Measurements from ENCODE around the gene ARHGAP40.

DNA sequence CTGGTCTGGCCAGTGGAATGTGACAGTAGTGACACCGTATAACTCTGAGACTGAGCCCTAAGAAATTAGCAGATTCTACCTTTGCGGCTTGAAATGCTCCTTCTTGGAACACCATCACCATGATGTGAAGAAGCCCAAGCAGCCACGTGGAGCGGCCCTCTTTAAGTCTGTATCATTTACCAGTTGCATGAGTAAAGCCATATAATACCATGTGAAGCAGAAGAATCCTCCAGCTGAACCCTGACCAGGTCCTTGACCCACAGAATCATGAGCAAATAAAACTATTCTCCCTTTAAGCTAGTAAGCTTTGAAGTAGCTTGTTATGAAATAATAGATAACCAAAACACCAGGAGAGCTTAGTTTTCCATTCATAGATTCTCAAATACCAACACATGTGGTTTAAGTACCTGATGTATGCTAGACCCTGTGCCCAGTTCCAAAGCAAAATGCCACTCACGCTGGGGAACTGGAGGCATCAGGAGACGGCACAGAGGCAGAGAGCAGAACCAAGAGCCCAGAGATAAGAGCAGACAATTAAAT, 65.9 kb downstream of the ARHGAP40 start:
- TF ChIP-seq, protein P1, sequence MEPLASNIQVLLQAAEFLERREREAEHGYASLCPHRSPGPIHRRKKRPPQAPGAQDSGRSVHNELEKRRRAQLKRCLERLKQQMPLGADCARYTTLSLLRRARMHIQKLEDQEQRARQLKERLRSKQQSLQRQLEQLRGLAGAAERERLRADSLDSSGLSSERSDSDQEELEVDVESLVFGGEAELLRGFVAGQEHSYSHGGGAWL (CRISPR knock-in tag; IDR thresholded peaks at IDR 0.05): no peak; the same call in 1 of the 2 replicates
- TF ChIP-seq MAX (IDR thresholded peaks at IDR 0.05) (peak; percentile 94), EHMT2 (IDR thresholded peaks at IDR 0.05; ENCODE audit: borderline replicate concordance, low read depth, low read length) (peak; percentile 78; the same call in 1 of the 2 replicates), AHDC1 (CRISPR knock-in tag; IDR thresholded peaks at IDR 0.05; ENCODE audit: borderline replicate concordance) (peak; percentile 96), ZNF501 (CRISPR knock-in tag; IDR thresholded peaks at IDR 0.05) (no peak; the same call in 1 of the 2 replicates), TEAD2 (CRISPR knock-in tag; IDR thresholded peaks at IDR 0.05) (peak; percentile 54; the same call in 1 of the 2 replicates), SMAD3 (CRISPR knock-in tag; IDR thresholded peaks at IDR 0.05) (peak; percentile 56; the same call in 1 of the 2 replicates), SRSF9 (IDR thresholded peaks at IDR 0.05; ENCODE audit: borderline replicate concordance, insufficient read depth, low read depth, low read length, poor library complexity, severe bottlenecking) (no peak)
